HEK293 (cell line): ENCODE data around the gene MARK2.

Experiments
- CTCF ChIA-PET: fragments of 350-600 bp; formaldehyde crosslinking; extraction: SDS; loops from one replicate; lab custom pipeline; 2021; ENCODE audit warnings: antibody characterized with exemption; lab: Yijun Ruan, JAX
- POLR2A ChIA-PET: fragments of 300-600 bp; formaldehyde crosslinking; extraction: SDS; loops from one replicate; lab custom pipeline; 2020; ENCODE audit warnings: antibody characterized with exemption, inconsistent platforms; lab: Yijun Ruan, JAX
- H3K27ac ChIP-seq: fragments of 200-500 bp; sonication (Bioruptor generic); 2 replicates; pipeline ENCODE4 v1.5.1; 2014; ENCODE audit warnings: low read depth, low read length, control low read depth, inconsistent platforms; ENCODE audit errors: extremely low read depth
- H3K36me3 ChIP-seq, 2 experiments: fragments of 200-500 bp in 1 of 2; sonication (Bioruptor generic) in 1 of 2; 1 replicate in 1 of 2; 2 replicates in 1 of 2; pipeline ENCODE4 v1.5.1; 2014 to 2017; ENCODE audit warnings: inconsistent platforms in 2 of 2, low read length in 2 of 2; ENCODE audit not compliant: control insufficient read depth in 2 of 2, insufficient read depth in 1 of 2
- H3K4me1 ChIP-seq: fragments of 200-500 bp; sonication (Bioruptor generic); 2 replicates; pipeline ENCODE4 v1.5.1; 2014; ENCODE audit warnings: mild to moderate bottlenecking, low read length, inconsistent platforms; ENCODE audit not compliant: control insufficient read depth, insufficient read depth
- H3K4me3 ChIP-seq: 2 replicates; pipeline ENCODE4 v1.5.1; 2011; ENCODE audit warnings: low read depth, mild to moderate bottlenecking, control low read depth, low read length, moderate library complexity
- H3K9me3 ChIP-seq: fragments of 200-500 bp; sonication (Bioruptor generic); 2 replicates; pipeline ENCODE4 v1.5.1; 2014; ENCODE audit warnings: low read depth, low read length, inconsistent platforms; ENCODE audit not compliant: control insufficient read depth, insufficient read depth
- ATF2 ChIP-seq: fragments of 450-650 bp; formaldehyde crosslinking; IDR thresholded peaks from 2 replicates; pipeline ENCODE4 v1.5.1; 2016; ENCODE audit warnings: missing biosample characterization, missing genetic modification characterization, low read depth
- GLIS1 ChIP-seq: fragments of 450-650 bp; formaldehyde crosslinking; IDR thresholded peaks from 2 replicates; pipeline ENCODE4 v1.5.1; 2016; ENCODE audit warnings: missing biosample characterization, missing genetic modification characterization
- HOXD13 ChIP-seq: sonication (generic); formaldehyde crosslinking; IDR thresholded peaks from 2 replicates; pipeline ENCODE4 v1.8.0; 2022; ENCODE audit warnings: missing genetic modification reagents, borderline replicate concordance
- INSM2 ChIP-seq: fragments of 450-650 bp; formaldehyde crosslinking; IDR thresholded peaks from 2 replicates; pipeline ENCODE4 v1.5.1; 2016; ENCODE audit warnings: missing biosample characterization, missing genetic modification characterization
- WT1 ChIP-seq: fragments of 450-650 bp; formaldehyde crosslinking; IDR thresholded peaks from 2 replicates; pipeline ENCODE4 v1.5.1; 2016; ENCODE audit warnings: missing biosample characterization, missing genetic modification characterization
- ZBTB48 ChIP-seq: fragments of 450-650 bp; formaldehyde crosslinking; IDR thresholded peaks from 2 replicates; pipeline ENCODE4 v1.5.1; 2016; ENCODE audit warnings: missing biosample characterization, missing genetic modification characterization
- ZFHX2 ChIP-seq: fragments of 450-650 bp; formaldehyde crosslinking; conservative IDR thresholded peaks from 2 replicates; pipeline ENCODE4 v1.5.1; 2016; ENCODE audit warnings: missing biosample characterization, missing genetic modification characterization
- ZNF10 ChIP-seq: fragments of 450-650 bp; formaldehyde crosslinking; IDR thresholded peaks from 2 replicates; pipeline ENCODE4 v1.5.1; 2017; ENCODE audit warnings: missing biosample characterization, missing genetic modification characterization
- ZNF112 ChIP-seq: fragments of 450-650 bp; formaldehyde crosslinking; IDR thresholded peaks from 2 replicates; pipeline ENCODE4 v1.5.0; 2017; ENCODE audit warnings: missing biosample characterization, missing genetic modification characterization
- ZNF16 ChIP-seq: fragments of 450-650 bp; formaldehyde crosslinking; IDR thresholded peaks from 2 replicates; pipeline ENCODE4 v1.5.1; 2016; ENCODE audit warnings: low read depth, missing biosample characterization, missing genetic modification characterization
- ZNF175 ChIP-seq: fragments of 450-650 bp; formaldehyde crosslinking; IDR thresholded peaks from 2 replicates; pipeline ENCODE4 v1.5.1; 2016; ENCODE audit warnings: missing biosample characterization, missing genetic modification characterization
- ZNF221 ChIP-seq: fragments of 450-650 bp; formaldehyde crosslinking; IDR thresholded peaks from 2 replicates; pipeline ENCODE4 v1.5.1; 2017; ENCODE audit warnings: missing biosample characterization, missing genetic modification characterization, borderline replicate concordance
- ZNF248 ChIP-seq: fragments of 450-650 bp; formaldehyde crosslinking; IDR thresholded peaks from 2 replicates; pipeline ENCODE4 v1.5.1; 2017; ENCODE audit warnings: missing biosample characterization, missing genetic modification characterization
- ZNF302 ChIP-seq: fragments of 450-650 bp; formaldehyde crosslinking; IDR thresholded peaks from 2 replicates; pipeline ENCODE4 v1.5.1; 2016; ENCODE audit warnings: missing biosample characterization, missing genetic modification characterization, low read depth
- ZNF423 ChIP-seq: fragments of 450-650 bp; formaldehyde crosslinking; IDR thresholded peaks from 2 replicates; pipeline ENCODE4 v1.5.1; 2016; ENCODE audit warnings: missing biosample characterization, missing genetic modification characterization
- ZNF473 ChIP-seq: fragments of 450-650 bp; formaldehyde crosslinking; IDR thresholded peaks from 2 replicates; pipeline ENCODE4 v1.5.1; 2017; ENCODE audit warnings: missing biosample characterization, missing genetic modification characterization
- ZNF513 ChIP-seq: fragments of 450-650 bp; IDR thresholded peaks from 2 replicates; pipeline ENCODE4 v1.5.1; 2018; ENCODE audit warnings: missing biosample characterization, missing genetic modification characterization
- ZNF518A ChIP-seq: fragments of 450-650 bp; formaldehyde crosslinking; conservative IDR thresholded peaks from 2 replicates; pipeline ENCODE4 v1.5.1; 2016; ENCODE audit warnings: low read depth, missing biosample characterization, missing genetic modification characterization
- ZNF530 ChIP-seq: fragments of 450-650 bp; formaldehyde crosslinking; IDR thresholded peaks from 2 replicates; pipeline ENCODE4 v1.5.1; 2016; ENCODE audit warnings: low read depth, missing biosample characterization, missing genetic modification characterization
- ZNF600 ChIP-seq: fragments of 450-650 bp; formaldehyde crosslinking; IDR thresholded peaks from 2 replicates; pipeline ENCODE4 v1.5.1; 2016; ENCODE audit warnings: missing biosample characterization, missing genetic modification characterization
- ZNF76 ChIP-seq: fragments of 450-650 bp; formaldehyde crosslinking; IDR thresholded peaks from 2 replicates; pipeline ENCODE4; 2016; ENCODE audit warnings: low read depth, missing biosample characterization, missing genetic modification characterization, borderline replicate concordance
- ZNF777 ChIP-seq: fragments of 450-650 bp; formaldehyde crosslinking; IDR thresholded peaks from 2 replicates; pipeline ENCODE4 v1.5.1; 2017; ENCODE audit warnings: missing biosample characterization, missing genetic modification characterization, borderline replicate concordance
- ZNF792 ChIP-seq: fragments of 450-650 bp; formaldehyde crosslinking; IDR thresholded peaks from 2 replicates; pipeline ENCODE4 v1.5.1; 2016; ENCODE audit warnings: missing biosample characterization, missing genetic modification characterization
- ZSCAN18 ChIP-seq: fragments of 450-650 bp; formaldehyde crosslinking; IDR thresholded peaks from 2 replicates; pipeline ENCODE4 v1.5.1; 2016; ENCODE audit warnings: missing biosample characterization, missing genetic modification characterization
- ZSCAN23 ChIP-seq: fragments of 450-650 bp; formaldehyde crosslinking; IDR thresholded peaks from 2 replicates; pipeline ENCODE4 v1.5.1; 2016; ENCODE audit warnings: missing biosample characterization, missing genetic modification characterization
- ZSCAN30 ChIP-seq: fragments of 450-650 bp; IDR thresholded peaks from 2 replicates; pipeline ENCODE4 v1.5.1; 2018; ENCODE audit warnings: missing biosample characterization, mild to moderate bottlenecking, missing genetic modification characterization, moderate library complexity

The MARK2 gene

GRCh38 chr11:63875506-63876065 lies 36.7 kb downstream of the MARK2 start (continued):
- TF ChIP-seq ZNF513 (tag by site-specific recombination) (no peak), ZNF777 (tag by site-specific recombination) (no peak), ZNF16 (tag by site-specific recombination) (no peak), GLIS1 (tag by site-specific recombination) (no peak), ZNF10 (tag by site-specific recombination) (no peak), ZNF221 (no peak), ZNF423 (no peak)

GRCh38 chr11:63876616-63877015 lies 37.7 kb downstream of the MARK2 start:
- peaks cover 0 to 5% of the 10 kb centered on the region in 2 experiments; a peak in 1 of 3 replicates for H3K36me3 ChIP-seq
- H3K4me1 ChIP-seq: peaks cover 4% of the 10 kb centered on the region; the same call in 1 of the 2 replicates
- CTCF ChIA-PET: interaction anchor here (0.7 to 5.1 kb wide), 4 partner anchors 36 to 87 kb away, joined by 3 to 42 read pairs (median 4); no protein-coding TSS in a partner anchor
- H3K27ac ChIP-seq: no peak overlapping the region
- no peak overlapping the region for H3K4me3 ChIP-seq
- TF ChIP-seq ATF2 (tag by site-specific recombination): no peak
- TF ChIP-seq WT1 (tag by site-specific recombination): no peak
- TF ChIP-seq INSM2 (tag by site-specific recombination): no peak
- TF ChIP-seq ZNF518A: no peak
- no peak for TF ChIP-seq ZNF530 (tag by site-specific recombination)
- TF ChIP-seq ZBTB48: no peak
- no peak for TF ChIP-seq ZNF302
- TF ChIP-seq ZNF600 (tag by site-specific recombination): no peak
- TF ChIP-seq ZNF175: no peak
- TF ChIP-seq ZNF473: no peak
- no peak for TF ChIP-seq ZNF112 (tag by site-specific recombination)
- no peak for TF ChIP-seq ZNF248 (tag by site-specific recombination)
- TF ChIP-seq ZFHX2 (tag by site-specific recombination): no peak
- no peak for TF ChIP-seq ZNF76
- TF ChIP-seq HOXD13 (CRISPR knock-in tag): no peak
- TF ChIP-seq ZSCAN30 (tag by site-specific recombination): no peak
- no peak for TF ChIP-seq ZNF792 (tag by site-specific recombination)
- TF ChIP-seq ZSCAN18 (tag by site-specific recombination): no peak
- no peak for TF ChIP-seq ZSCAN23 (tag by site-specific recombination)
- H3K9me3 ChIP-seq: no peaks in the 10 kb centered on the region
- POLR2A ChIA-PET: interaction anchor here (1.2 kb wide), 1 partner anchor 10 kb away, joined by 4 read pairs; no protein-coding TSS in a partner anchor
